RWPE2 (cell line): ENCODE data around the gene BCAR1.
"Not testable (repeated sequence)": the region's sequence is repeated elsewhere in the genome, so short reads cannot be mapped to it uniquely, and the experiment has no call there.

Experiments
- ATAC-seq: fragments of 200-7000 bp; cut with Tn5 transposase; 3 replicates; pipeline ENCODE4 v1.9.1; 2021; ENCODE audit warnings: low read depth
- DNase-seq: peaks from one replicate; pipeline ENCODE4 v3.0.0-alpha.2; 2020; ENCODE audit warnings: low spot score
- H3K27ac ChIP-seq: fragments of 450-650 bp; 2 replicates; pipeline ENCODE4 v1.5.1; 2017; ENCODE audit warnings: mild to moderate bottlenecking; ENCODE audit not compliant: poor library complexity, severe bottlenecking
- H3K27me3 ChIP-seq: fragments of 250-450 bp; sonication (Bioruptor Pico); 2 replicates; pipeline ENCODE4 v1.5.1; 2021; ENCODE audit warnings: mild to moderate bottlenecking, moderate library complexity; ENCODE audit not compliant: insufficient read depth, poor library complexity, severe bottlenecking
- H3K36me3 ChIP-seq: fragments of 250-450 bp; sonication (Bioruptor Pico); 2 replicates; pipeline ENCODE4 v1.5.1; 2020; ENCODE audit warnings: low read depth, mild to moderate bottlenecking, moderate library complexity
- H3K4me1 ChIP-seq: fragments of 250-450 bp; sonication (Bioruptor Pico); 2 replicates; pipeline ENCODE4 v1.5.1; 2021; ENCODE audit warnings: mild to moderate bottlenecking, moderate library complexity; ENCODE audit not compliant: insufficient read depth, poor library complexity, severe bottlenecking
- H3K4me3 ChIP-seq: fragments of 250-450 bp; sonication (Bioruptor Pico); 2 replicates; pipeline ENCODE4 v1.5.1; 2021; ENCODE audit warnings: mild to moderate bottlenecking, moderate library complexity; ENCODE audit not compliant: severe bottlenecking
- H3K9me3 ChIP-seq: fragments of 250-450 bp; sonication (Bioruptor Pico); 2 replicates; pipeline ENCODE4 v1.5.1; 2021; ENCODE audit warnings: mild to moderate bottlenecking, moderate library complexity; ENCODE audit not compliant: severe bottlenecking
- TF ChIP-seq, protein P1 (sequence below): fragments of 450-650 bp; IDR thresholded peaks from one replicate; pipeline ENCODE4 v1.5.1; 2017; ENCODE audit warnings: mild to moderate bottlenecking, moderate library complexity; ENCODE audit not compliant: poor library complexity, severe bottlenecking

Gene BCAR1

DNA sequence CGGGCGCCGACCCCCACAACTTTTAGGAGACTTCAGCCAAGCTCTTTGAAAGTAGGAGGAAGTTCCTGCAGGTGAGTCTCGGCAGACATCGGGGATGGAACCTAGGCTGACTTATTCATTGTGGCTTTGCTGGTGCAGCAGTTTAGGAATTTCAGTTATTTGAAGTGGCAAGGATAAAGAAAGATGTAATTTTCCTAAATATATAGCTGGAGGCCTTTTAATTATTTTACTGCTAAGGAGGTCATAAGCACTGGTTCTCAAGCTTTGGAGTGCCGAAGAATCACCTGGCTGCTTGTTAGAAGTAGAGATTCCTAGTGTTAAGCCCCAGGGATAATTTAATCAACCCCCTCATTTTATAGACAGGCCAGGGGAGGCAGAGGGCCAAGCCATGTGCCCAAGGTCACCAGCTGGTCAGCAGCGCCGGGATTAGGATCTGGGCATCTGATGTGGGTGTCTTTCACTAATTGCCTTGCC, 28.9 kb upstream of the BCAR1 start:
- TF ChIP-seq, protein P1, sequence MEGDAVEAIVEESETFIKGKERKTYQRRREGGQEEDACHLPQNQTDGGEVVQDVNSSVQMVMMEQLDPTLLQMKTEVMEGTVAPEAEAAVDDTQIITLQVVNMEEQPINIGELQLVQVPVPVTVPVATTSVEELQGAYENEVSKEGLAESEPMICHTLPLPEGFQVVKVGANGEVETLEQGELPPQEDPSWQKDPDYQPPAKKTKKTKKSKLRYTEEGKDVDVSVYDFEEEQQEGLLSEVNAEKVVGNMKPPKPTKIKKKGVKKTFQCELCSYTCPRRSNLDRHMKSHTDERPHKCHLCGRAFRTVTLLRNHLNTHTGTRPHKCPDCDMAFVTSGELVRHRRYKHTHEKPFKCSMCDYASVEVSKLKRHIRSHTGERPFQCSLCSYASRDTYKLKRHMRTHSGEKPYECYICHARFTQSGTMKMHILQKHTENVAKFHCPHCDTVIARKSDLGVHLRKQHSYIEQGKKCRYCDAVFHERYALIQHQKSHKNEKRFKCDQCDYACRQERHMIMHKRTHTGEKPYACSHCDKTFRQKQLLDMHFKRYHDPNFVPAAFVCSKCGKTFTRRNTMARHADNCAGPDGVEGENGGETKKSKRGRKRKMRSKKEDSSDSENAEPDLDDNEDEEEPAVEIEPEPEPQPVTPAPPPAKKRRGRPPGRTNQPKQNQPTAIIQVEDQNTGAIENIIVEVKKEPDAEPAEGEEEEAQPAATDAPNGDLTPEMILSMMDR: no peak
- DNase-seq (no peak), ATAC-seq (peak; percentile 32; the same call in 1 of the 3 replicates)
- no peaks in the 10 kb centered on the region for H3K27me3 ChIP-seq
- H3K4me1 ChIP-seq: peaks cover 23% of the 10 kb centered on the region
- no peaks in the 10 kb centered on the region for H3K9me3 ChIP-seq
- peak overlapping the region; percentile 23 for H3K27ac ChIP-seq
- no peak overlapping the region for H3K4me3 ChIP-seq
- no peaks in the 10 kb centered on the region for H3K36me3 ChIP-seq

- Histone ChIP-seq H3K36me3 (no peaks in the 10 kb centered on the region), H3K27me3 (no peaks in the 10 kb centered on the region), H3K4me1 (peaks cover 23% of the 10 kb centered on the region), H3K27ac (peak overlapping the region; percentile 23), H3K4me3 (no peak overlapping the region), H3K9me3 (no peaks in the 10 kb centered on the region)
- TF ChIP-seq, protein P1: no peak
- ATAC-seq (peak; percentile 78), DNase-seq (no peak)
These were observed 27.9 kb upstream of the BCAR1 start for GRCh38 chr16:75279305-75279704.

GRCh38 chr16:75273054-75273925, 21.9 kb upstream of the BCAR1 start:
- TF ChIP-seq, protein P1: no peak
- Histone ChIP-seq H3K27ac (peak overlapping the region; percentile 31), H3K9me3 (no peaks in the 10 kb centered on the region), H3K27me3 (no peaks in the 10 kb centered on the region), H3K4me3 (no peak overlapping the region), H3K4me1 (peaks cover 8% of the 10 kb centered on the region), H3K36me3 (no peaks in the 10 kb centered on the region)
- ATAC-seq (peak; percentile 81), DNase-seq (no peak)

DNA sequence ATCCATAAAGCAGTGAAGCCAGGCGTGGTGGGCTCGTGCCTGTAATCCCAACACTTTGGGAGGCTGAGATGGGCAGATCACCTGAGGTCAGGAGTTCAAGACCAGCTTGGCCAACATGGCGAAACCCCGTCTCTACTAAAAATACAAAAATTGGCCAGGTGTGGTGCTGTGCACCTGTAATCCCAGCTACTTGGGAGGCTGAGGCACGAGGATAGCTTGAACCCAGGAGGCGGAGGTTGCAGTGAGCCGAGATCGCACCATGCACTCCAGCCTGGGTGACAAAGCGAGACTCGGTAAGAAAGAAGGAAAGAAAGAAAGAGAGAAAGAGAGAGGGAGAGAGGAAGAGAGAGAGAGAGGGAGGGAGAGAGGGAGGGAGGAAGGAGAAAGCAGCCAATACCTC, 21.2 kb upstream of the BCAR1 start:
- H3K27me3 ChIP-seq, ATAC-seq: not testable (repeated sequence)
- peaks cover 13% of the 10 kb centered on the region for H3K4me1 ChIP-seq

GRCh38 chr16:75272097-75272551, 20.7 kb upstream of the BCAR1 start:
- H3K4me1 ChIP-seq: peaks cover 15% of the 10 kb centered on the region
- H3K4me3 ChIP-seq: no peak overlapping the region
- TF ChIP-seq, protein P1: no peak
- H3K9me3 ChIP-seq: no peaks in the 10 kb centered on the region
- no peak overlapping the region for H3K27ac ChIP-seq
- H3K36me3 ChIP-seq: no peaks in the 10 kb centered on the region
- ATAC-seq (no peak), DNase-seq (no peak)
- H3K27me3 ChIP-seq: no peaks in the 10 kb centered on the region

More for the DNA sequence above, 21.2 kb upstream of the BCAR1 start:
- H3K27ac ChIP-seq, DNase-seq, H3K36me3 ChIP-seq, H3K9me3 ChIP-seq, H3K4me3 ChIP-seq: not testable (repeated sequence)
